ENCODE data around the gene ADGRG1. TPM values are rescaled to one million over a fixed set of nuclear protein-coding genes. Genes with fewer than 3 reads are reported as not detected.

The ADGRG1 gene
- total RNA-seq, 2 experiments from 2014 or later = 3.3 to 3.7 TPM

- peaks cover 14% of the 10 kb centered on the region for H3K27me3 Mint-ChIP-seq (ENCODE audit: low read depth)
- H3K27ac Mint-ChIP-seq = peak overlapping the region; percentile 16
- H3K4me1 Mint-ChIP-seq (ENCODE audit: low read depth) = peaks cover 15% of the 10 kb centered on the region
- CTCF ChIA-PET = interaction anchor here (1.5 to 2.5 kb wide), 2 partner anchors 16 to 22 kb away, joined by 10 to 11 read pairs; no protein-coding TSS in a partner anchor
- no peaks in the 10 kb centered on the region for H3K9me3 Mint-ChIP-seq (ENCODE audit: insufficient read depth)
- ATAC-seq (no peak), DNase-seq (no peak)
- H3K4me3 Mint-ChIP-seq = no peak overlapping the region
- no peaks in the 10 kb centered on the region for H3K36me3 Mint-ChIP-seq (ENCODE audit: low read depth)
- POLR2A ChIA-PET = no interaction called here
Measured at GRCh38 chr16:57630931-57631845, 2.8 kb downstream of the ADGRG1 start.

- Mint-ChIP-seq H3K36me3 (ENCODE audit: low read depth) (no peaks in the 10 kb centered on the region), H3K4me1 (ENCODE audit: low read depth) (peaks cover 15% of the 10 kb centered on the region), H3K4me3 (no peak overlapping the region), H3K9me3 (ENCODE audit: insufficient read depth) (no peaks in the 10 kb centered on the region), H3K27ac (no peak overlapping the region), H3K27me3 (ENCODE audit: low read depth) (peaks cover 19% of the 10 kb centered on the region)
- DNase-seq (no peak), ATAC-seq (no peak)
- CTCF ChIA-PET = interaction anchor here (0.6 to 1.5 kb wide), 4 partner anchors 15 to 392 kb away, joined by 3 read pairs; no protein-coding TSS in a partner anchor
- POLR2A ChIA-PET = no interaction called here
Measured at GRCh38 chr16:57632568-57632967, 4.1 kb downstream of the ADGRG1 start.

GRCh38 chr16:57633383-57634064 is 5.1 kb downstream of the ADGRG1 start:
- no peaks in the 10 kb centered on the region for H3K9me3 Mint-ChIP-seq (ENCODE audit: insufficient read depth)
- H3K4me1 Mint-ChIP-seq (ENCODE audit: low read depth) = peaks cover 10% of the 10 kb centered on the region
- DNase-seq = no peak
- CTCF ChIA-PET = interaction anchor here (1.1 to 1.5 kb wide), 3 partner anchors 14 to 57 kb away, joined by 3 read pairs; no protein-coding TSS in a partner anchor
- H3K4me3 Mint-ChIP-seq = no peak overlapping the region
- H3K27me3 Mint-ChIP-seq (ENCODE audit: low read depth) = peaks cover 23% of the 10 kb centered on the region
- no peaks in the 10 kb centered on the region for H3K36me3 Mint-ChIP-seq (ENCODE audit: low read depth)
- POLR2A ChIA-PET = interaction anchor here (1.5 kb wide), 1 partner anchor 24 kb away, joined by 5 read pairs; no protein-coding TSS in a partner anchor
- no peak for ATAC-seq
- H3K27ac Mint-ChIP-seq = no peak overlapping the region

GRCh38 chr16:57634171-57634570 is 5.7 kb downstream of the ADGRG1 start:
- ATAC-seq (no peak), DNase-seq (no peak)
- Mint-ChIP-seq H3K4me1 (ENCODE audit: low read depth) (peaks cover 3% of the 10 kb centered on the region), H3K9me3 (ENCODE audit: insufficient read depth) (no peaks in the 10 kb centered on the region), H3K4me3 (no peak overlapping the region), H3K27me3 (ENCODE audit: low read depth) (peaks cover 16% of the 10 kb centered on the region), H3K36me3 (ENCODE audit: low read depth) (no peaks in the 10 kb centered on the region), H3K27ac (no peak overlapping the region)
- POLR2A ChIA-PET = interaction anchor here (1.0 to 1.5 kb wide), 2 partner anchors 13 to 25 kb away, joined by 3 to 5 read pairs; no protein-coding TSS in a partner anchor
- CTCF ChIA-PET = interaction anchor here (1.3 to 2.3 kb wide), 4 partner anchors 14 to 43 kb away, joined by 3 to 7 read pairs (median 6); no protein-coding TSS in a partner anchor

- Mint-ChIP-seq H3K27ac (no peak overlapping the region), H3K27me3 (ENCODE audit: low read depth) (peaks cover 16% of the 10 kb centered on the region), H3K9me3 (ENCODE audit: insufficient read depth) (no peaks in the 10 kb centered on the region), H3K36me3 (ENCODE audit: low read depth) (no peaks in the 10 kb centered on the region), H3K4me1 (ENCODE audit: low read depth) (no peaks in the 10 kb centered on the region), H3K4me3 (no peak overlapping the region)
- CTCF ChIA-PET = interaction anchor here (1.3 to 2.3 kb wide), 4 partner anchors 13 to 44 kb away, joined by 3 to 7 read pairs (median 6); no protein-coding TSS in a partner anchor
- no peak for DNase-seq
- no peak for ATAC-seq
- POLR2A ChIA-PET = no interaction called here
Measured at GRCh38 chr16:57635266-57636097, 7.1 kb downstream of the ADGRG1 start.

GRCh38 chr16:57636184-57636583 is 7.8 kb downstream of the ADGRG1 start:
- POLR2A ChIA-PET = no interaction called here
- H3K4me1 Mint-ChIP-seq (ENCODE audit: low read depth) = no peaks in the 10 kb centered on the region
- ATAC-seq (no peak), DNase-seq (no peak)
- H3K27me3 Mint-ChIP-seq (ENCODE audit: low read depth) = peaks cover 11% of the 10 kb centered on the region
- no peaks in the 10 kb centered on the region for H3K36me3 Mint-ChIP-seq (ENCODE audit: low read depth)
- no peaks in the 10 kb centered on the region for H3K9me3 Mint-ChIP-seq (ENCODE audit: insufficient read depth)
- CTCF ChIA-PET = interaction anchor here (2.3 to 3.4 kb wide), 2 partner anchors 12 to 45 kb away, joined by 7 to 22 read pairs; no protein-coding TSS in a partner anchor
- no peak overlapping the region for H3K27ac Mint-ChIP-seq
- H3K4me3 Mint-ChIP-seq = no peak overlapping the region

- no peaks in the 10 kb centered on the region for H3K9me3 Mint-ChIP-seq (ENCODE audit: insufficient read depth)
- no peak overlapping the region for H3K4me3 Mint-ChIP-seq
- no peak overlapping the region for H3K27ac Mint-ChIP-seq
- POLR2A ChIA-PET = interaction anchor here (1.5 kb wide), 1 partner anchor 27 kb away, joined by 5 read pairs; no protein-coding TSS in a partner anchor
- CTCF ChIA-PET = interaction anchor here (0.8 to 3.4 kb wide), 5 partner anchors 11 to 60 kb away, joined by 4 to 22 read pairs (median 8); no protein-coding TSS in a partner anchor
- H3K4me1 Mint-ChIP-seq (ENCODE audit: low read depth) = no peaks in the 10 kb centered on the region
- ATAC-seq (no peak), DNase-seq (no peak)
- H3K27me3 Mint-ChIP-seq (ENCODE audit: low read depth) = peaks cover 11% of the 10 kb centered on the region
- no peaks in the 10 kb centered on the region for H3K36me3 Mint-ChIP-seq (ENCODE audit: low read depth)
Measured at GRCh38 chr16:57637020-57637419, 8.6 kb downstream of the ADGRG1 start.

GRCh38 chr16:57637424-57637823 is 9.0 kb downstream of the ADGRG1 start:
- Mint-ChIP-seq H3K36me3 (ENCODE audit: low read depth) (no peaks in the 10 kb centered on the region), H3K9me3 (ENCODE audit: insufficient read depth) (no peaks in the 10 kb centered on the region), H3K4me3 (no peak overlapping the region), H3K4me1 (ENCODE audit: low read depth) (no peaks in the 10 kb centered on the region), H3K27me3 (ENCODE audit: low read depth) (peaks cover 11% of the 10 kb centered on the region), H3K27ac (no peak overlapping the region)
- no peak for DNase-seq
- no peak for ATAC-seq
- CTCF ChIA-PET = interaction anchor here (0.8 to 4.1 kb wide), 6 partner anchors 10 to 61 kb away, joined by 4 to 22 read pairs (median 10); no protein-coding TSS in a partner anchor
- POLR2A ChIA-PET = interaction anchor here (1.5 kb wide), 1 partner anchor 28 kb away, joined by 5 read pairs; no protein-coding TSS in a partner anchor

GRCh38 chr16:57637965-57638364 is 9.5 kb downstream of the ADGRG1 start:
- CTCF ChIA-PET = interaction anchor here (1.1 to 4.1 kb wide), 6 partner anchors 10 to 63 kb away, joined by 5 to 22 read pairs (median 10); no protein-coding TSS in a partner anchor
- Mint-ChIP-seq H3K27ac (no peak overlapping the region), H3K4me3 (no peak overlapping the region), H3K27me3 (ENCODE audit: low read depth) (peaks cover 11% of the 10 kb centered on the region), H3K9me3 (ENCODE audit: insufficient read depth) (no peaks in the 10 kb centered on the region), H3K36me3 (ENCODE audit: low read depth) (no peaks in the 10 kb centered on the region), H3K4me1 (ENCODE audit: low read depth) (peaks cover under 1% of the 10 kb centered on the region)
- POLR2A ChIA-PET = interaction anchor here (1.5 kb wide), 1 partner anchor 28 kb away, joined by 5 read pairs; no protein-coding TSS in a partner anchor
- no peak for ATAC-seq
- no peak for DNase-seq

GRCh38 chr16:57638381-57638780 is 10.0 kb downstream of the ADGRG1 start:
- ChIA-PET CTCF (interaction anchor here (1.1 to 4.1 kb wide), 5 partner anchors 10 to 63 kb away, joined by 5 to 22 read pairs (median 13); no protein-coding TSS in a partner anchor), POLR2A (no interaction called here)
- H3K27ac Mint-ChIP-seq = no peak overlapping the region
- peaks cover 11% of the 10 kb centered on the region for H3K27me3 Mint-ChIP-seq (ENCODE audit: low read depth)
- no peak for ATAC-seq
- peaks cover 4% of the 10 kb centered on the region for H3K4me1 Mint-ChIP-seq (ENCODE audit: low read depth)
- H3K9me3 Mint-ChIP-seq (ENCODE audit: insufficient read depth) = no peaks in the 10 kb centered on the region
- DNase-seq = no peak
- H3K36me3 Mint-ChIP-seq (ENCODE audit: low read depth) = no peaks in the 10 kb centered on the region
- no peak overlapping the region for H3K4me3 Mint-ChIP-seq

Measured in activated CD8-positive, alpha-beta T cell treated with anti-CD3 and anti-CD28 coated beads, Interleukin-2, amount 10 ng/mL, durations not matched to agents 7 days and 5 days (primary cell).